Measurements from ENCODE around the gene FMR1NB. TPM values are rescaled to one million over a fixed set of nuclear protein-coding genes. Genes with fewer than 3 reads are reported as not detected.

The FMR1NB gene
- total RNA-seq, 1 experiment from 2014 or later, result not detected

- H3K4ac ChIP-seq (ENCODE audit: low read depth, low read length), result no peak overlapping the region
- H3K27me3 ChIP-seq (ENCODE audit: insufficient read depth, low read length), result no peaks in the 10 kb centered on the region
- no peaks in the 10 kb centered on the region for H3K4me1 ChIP-seq (ENCODE audit: insufficient read depth, low read length)
- no peak overlapping the region for H2BK5ac ChIP-seq (ENCODE audit: insufficient read length, low read length)
- no CpG with 5 or more reads among the region's 6 CpGs for WGBS (ENCODE audit: extremely low coverage, insufficient read length, low lambda C conversion rate)
- H2BK12ac ChIP-seq (ENCODE audit: insufficient read length, low read depth, low read length), result no peak overlapping the region
- no peaks in the 10 kb centered on the region for H3K4me1 Mint-ChIP-seq
- no peak overlapping the region for H3K56ac ChIP-seq (ENCODE audit: insufficient read length, low read depth, low read length)
- peaks cover 58 to 67% of the 10 kb centered on the region in 2 experiments for H3K9me3 Mint-ChIP-seq
- no peak overlapping the region for H3K14ac ChIP-seq (ENCODE audit: insufficient read depth, low read length)
- no peak overlapping the region for H4K8ac ChIP-seq (replicated peaks; ENCODE audit: insufficient read length, low read depth, low read length)
- no peaks in the 10 kb centered on the region for H4K20me1 ChIP-seq (ENCODE audit: control insufficient read depth, insufficient read depth, insufficient read length)
- no peak overlapping the region for H3T11ph ChIP-seq (ENCODE audit: low read length)
- no peak overlapping the region for H4K91ac ChIP-seq (ENCODE audit: insufficient read length, low read depth, low read length)
- no peaks in the 10 kb centered on the region for H3K79me2 ChIP-seq (ENCODE audit: insufficient read depth, low read length)
- H3K27me3 Mint-ChIP-seq (ENCODE audit: low read depth), result no peaks in the 10 kb centered on the region
- no peak overlapping the region for H3K4me2 ChIP-seq (ENCODE audit: insufficient read depth, insufficient read length, low read length)
- H3K4me3 Mint-ChIP-seq, result no peak overlapping the region; a peak in 1 of 5 replicates
- no peak for DNase-seq
- no peak overlapping the region for H2BK20ac ChIP-seq (ENCODE audit: low read depth, low read length, poor library complexity, severe bottlenecking)
- no peaks in the 10 kb centered on the region for H3K23me2 ChIP-seq (ENCODE audit: insufficient read length, low read depth, low read length, poor library complexity, severe bottlenecking)
- no peak overlapping the region for H4K5ac ChIP-seq (ENCODE audit: insufficient read length, low read depth, low read length)
- no peak overlapping the region for H3K18ac ChIP-seq (ENCODE audit: insufficient read length, low read depth, low read length)
- no peak for TF ChIP-seq CTCF (conservative IDR thresholded peaks at IDR 0.05)
- peaks cover 0 to 3% (median 0%) of the 10 kb centered on the region in 3 experiments; a peak in 1 of 7 replicates for H3K36me3 Mint-ChIP-seq (ENCODE audit: insufficient read depth in 1 of 3, low read depth in 3 of 3)
- H3K23ac ChIP-seq (ENCODE audit: insufficient read length, low read depth, low read length), result no peak overlapping the region
- no peak overlapping the region for H2BK15ac ChIP-seq (ENCODE audit: low read depth, low read length)
- no peaks in the 10 kb centered on the region for H3K79me1 ChIP-seq (ENCODE audit: insufficient read depth, low read depth, low read length, poor library complexity, severe bottlenecking)
- peaks cover 34% of the 10 kb centered on the region for H3K9me3 ChIP-seq (ENCODE audit: control insufficient read depth, low read depth, low read length)
- H3K9ac ChIP-seq (ENCODE audit: extremely low read depth, insufficient read length, low read length), result no peak overlapping the region
- no peak overlapping the region for H3K27ac Mint-ChIP-seq
- H2AFZ ChIP-seq (ENCODE audit: low read length), result no peak overlapping the region
- H3K27ac ChIP-seq (ENCODE audit: insufficient read length, low read depth, low read length), result no peak overlapping the region
- no peak overlapping the region for H2AK5ac ChIP-seq (ENCODE audit: insufficient read length, low read length)
- no peak overlapping the region for H2BK120ac ChIP-seq (ENCODE audit: low read depth, low read length, poor library complexity, severe bottlenecking)
Observed at GRCh38 chrX:147978931-147979330, 2.2 kb upstream of the FMR1NB start.

Data from H9 (cell line).